UCSD-AML1 (cell line): ENCODE data around the gene ABHD5.

Experiments
- DNase-seq: peaks from one replicate; lab custom pipeline; 2025; ENCODE audit not compliant: unreplicated experiment; lab: John Stamatoyannopoulos, UW

Gene ABHD5

GRCh38 chr3:43776101-43776500, 85.4 kb downstream of the ABHD5 start:
- no peak for DNase-seq

DNA sequence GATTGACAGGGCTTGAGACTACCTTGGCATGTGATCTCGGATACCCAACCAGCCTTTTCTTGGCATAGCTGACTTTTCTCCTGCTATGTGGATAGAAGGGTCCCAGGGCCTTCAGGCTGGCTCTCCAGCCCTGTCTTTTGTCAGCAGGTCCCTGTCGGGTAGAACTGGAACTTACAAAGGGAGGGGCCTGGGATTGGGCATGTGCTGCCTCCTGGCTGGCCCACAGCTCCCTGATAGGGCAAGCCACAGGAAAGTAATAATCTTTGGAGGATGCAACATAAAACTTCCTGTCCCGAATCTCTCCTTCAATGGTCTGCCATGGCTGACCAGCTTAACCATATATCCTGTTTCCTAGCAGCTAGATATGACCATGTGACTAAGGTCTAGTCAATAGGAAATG, 89.1 kb downstream of the ABHD5 start:
- DNase-seq = no peak

DNA sequence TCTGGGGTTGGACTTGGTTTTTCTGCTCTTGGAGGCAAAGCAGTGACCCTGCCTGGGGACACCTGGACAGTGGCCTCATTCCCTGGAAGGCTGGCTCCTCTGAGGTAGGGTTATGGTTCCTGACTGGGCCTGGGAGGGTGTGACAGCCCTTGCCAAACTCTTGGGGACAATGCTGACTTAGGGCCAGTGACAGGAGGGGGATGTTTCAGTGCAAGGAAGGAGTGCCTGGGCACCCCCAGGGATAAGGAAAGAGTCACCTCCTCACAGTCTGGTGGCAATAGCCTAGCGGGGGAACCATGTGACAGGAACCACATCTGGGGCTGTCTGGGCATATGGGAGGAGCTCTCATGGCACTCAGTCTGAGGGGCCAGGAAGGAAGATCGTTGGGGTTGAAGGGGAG, 91.8 kb downstream of the ABHD5 start:
- no peak for DNase-seq
